ENCODE data around the gene RMND5B.
"Not testable (repeated sequence)": the region's sequence is repeated elsewhere in the genome, so short reads cannot be mapped to it uniquely, and the experiment has no call there.

The RMND5B gene

DNA sequence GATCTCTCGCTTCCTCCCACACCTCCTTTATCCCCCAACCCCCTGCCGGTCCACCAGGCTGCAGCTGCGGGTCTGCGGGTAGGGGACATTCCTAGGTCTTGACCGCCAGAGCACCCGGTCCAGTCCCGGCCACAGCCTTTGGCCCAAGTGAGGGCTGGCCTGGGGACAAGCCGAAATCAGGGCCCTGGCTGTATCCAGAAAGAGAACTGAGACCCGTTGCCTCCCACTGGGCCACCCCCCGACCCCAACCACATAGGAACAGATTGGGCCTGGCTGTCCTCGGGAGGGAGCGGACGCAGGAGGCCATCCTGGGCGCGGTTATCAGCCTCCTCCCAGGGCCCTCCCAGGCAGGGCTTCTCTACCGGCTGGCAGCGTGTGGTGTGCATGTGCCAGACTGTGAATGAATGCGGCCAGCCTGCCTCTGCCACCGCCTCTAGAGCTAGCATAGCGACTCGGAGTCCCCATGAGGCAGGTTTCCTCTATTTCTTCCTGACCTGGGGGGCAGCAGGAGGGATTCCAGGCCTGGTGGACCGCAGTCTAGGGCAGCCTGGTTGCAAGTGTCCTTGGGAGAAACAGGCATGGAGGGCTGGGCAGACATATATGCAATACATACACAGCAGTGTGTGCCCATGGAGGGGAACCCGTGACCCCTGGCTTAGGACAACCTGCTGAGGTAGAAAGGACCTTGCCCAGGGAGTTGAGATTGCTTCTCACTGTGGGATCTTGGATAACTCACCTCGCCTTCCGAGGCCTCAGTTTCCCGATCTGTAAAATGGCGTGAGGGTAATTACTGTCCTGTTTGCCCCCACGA lies 16.3 kb upstream of the RMND5B start:
- peak; percentile 50 for DNase-seq

GRCh38 chr5:178115136-178115813 lies 15.5 kb upstream of the RMND5B start:
- DNase-seq = no peak

DNA sequence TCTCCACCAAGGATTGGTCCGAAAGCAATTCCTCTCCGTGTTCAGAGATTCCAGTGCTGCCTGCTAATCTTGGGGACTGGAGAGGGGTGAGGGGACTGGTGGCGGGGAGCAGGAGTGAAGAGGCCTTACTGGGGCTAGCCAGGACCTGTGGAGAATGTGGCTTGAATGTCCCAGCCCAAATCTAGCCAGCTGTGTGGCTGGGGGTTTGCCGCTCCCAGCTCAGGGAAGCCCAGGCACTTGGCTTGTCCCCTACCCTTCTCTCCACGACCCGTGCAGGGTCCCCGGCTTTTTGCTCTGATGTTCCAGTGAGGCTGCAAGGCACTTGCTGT lies 15.0 kb upstream of the RMND5B start:
- no peak for DNase-seq

- peak; percentile 65 for DNase-seq
Observed at GRCh38 chr5:178116143-178116885, 14.5 kb upstream of the RMND5B start.

- no peak for DNase-seq
Observed at GRCh38 chr5:178117923-178118701, 12.7 kb upstream of the RMND5B start.

- no peak for DNase-seq
Observed at GRCh38 chr5:178119915-178120606, 10.8 kb upstream of the RMND5B start.

DNA sequence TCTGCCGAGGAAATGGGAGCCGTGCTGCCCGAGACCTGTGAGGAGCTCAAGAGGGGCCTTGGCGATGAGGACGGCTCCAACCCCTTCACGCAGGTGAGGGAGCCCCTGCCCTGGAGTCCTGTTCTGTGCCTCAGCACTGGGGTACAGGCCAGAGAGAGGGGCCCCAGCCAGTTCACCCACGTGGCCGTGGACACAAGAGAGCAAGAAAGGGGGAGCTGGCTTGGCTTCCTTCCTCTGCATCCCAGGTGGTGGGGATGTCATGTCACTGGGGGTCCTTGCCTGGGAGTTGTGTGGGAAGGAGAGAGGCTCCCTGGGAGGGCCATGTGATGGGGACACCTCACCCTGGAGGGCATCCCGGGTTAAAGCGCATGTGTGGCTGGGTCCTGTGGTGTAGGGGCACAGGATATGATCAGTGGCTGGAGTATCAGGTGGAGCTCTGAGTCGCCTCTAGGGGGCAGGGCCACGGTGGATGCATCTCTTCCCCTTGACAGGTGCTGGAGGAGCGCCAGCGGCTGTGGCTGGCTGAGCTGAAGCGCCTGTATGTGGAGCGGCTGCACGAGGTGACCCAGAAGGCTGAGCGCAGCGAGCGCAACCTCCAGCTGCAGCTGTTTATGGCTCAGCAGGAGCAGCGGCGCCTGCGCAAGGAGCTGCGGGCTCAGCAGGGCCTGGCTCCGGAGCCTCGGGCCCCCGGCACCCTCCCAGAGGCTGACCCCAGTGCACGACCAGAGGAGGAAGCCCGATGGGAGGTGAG lies 10.0 kb upstream of the RMND5B start:
- DNase-seq = peak; percentile 88

GRCh38 chr5:178121391-178122276 lies 9.2 kb upstream of the RMND5B start:
- DNase-seq = no peak

DNA sequence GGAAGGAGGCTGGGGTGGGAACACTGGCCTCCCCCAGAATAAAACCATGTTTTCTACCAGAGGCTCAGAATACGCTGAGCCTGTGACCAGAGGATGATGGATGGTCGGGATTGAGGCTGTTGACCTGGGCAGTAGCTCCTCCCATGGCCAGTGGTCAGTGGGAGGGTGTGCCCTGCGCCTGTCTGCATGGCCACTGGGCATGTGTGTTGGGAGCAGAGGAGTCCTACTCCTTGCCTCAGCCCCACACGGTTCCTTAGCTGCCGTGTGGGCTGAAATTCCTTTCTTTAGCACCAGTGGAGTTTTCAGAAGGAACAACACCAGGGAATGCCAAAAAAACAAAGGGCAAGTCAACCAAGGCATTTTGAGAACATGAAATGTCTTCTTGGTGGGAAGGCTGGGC lies 8.5 kb upstream of the RMND5B start:
- no peak for DNase-seq

- no peak for DNase-seq
Observed at GRCh38 chr5:178123094-178123965, 7.5 kb upstream of the RMND5B start.

GRCh38 chr5:178123966-178124925 lies 6.6 kb upstream of the RMND5B start:
- no peak for DNase-seq

DNA sequence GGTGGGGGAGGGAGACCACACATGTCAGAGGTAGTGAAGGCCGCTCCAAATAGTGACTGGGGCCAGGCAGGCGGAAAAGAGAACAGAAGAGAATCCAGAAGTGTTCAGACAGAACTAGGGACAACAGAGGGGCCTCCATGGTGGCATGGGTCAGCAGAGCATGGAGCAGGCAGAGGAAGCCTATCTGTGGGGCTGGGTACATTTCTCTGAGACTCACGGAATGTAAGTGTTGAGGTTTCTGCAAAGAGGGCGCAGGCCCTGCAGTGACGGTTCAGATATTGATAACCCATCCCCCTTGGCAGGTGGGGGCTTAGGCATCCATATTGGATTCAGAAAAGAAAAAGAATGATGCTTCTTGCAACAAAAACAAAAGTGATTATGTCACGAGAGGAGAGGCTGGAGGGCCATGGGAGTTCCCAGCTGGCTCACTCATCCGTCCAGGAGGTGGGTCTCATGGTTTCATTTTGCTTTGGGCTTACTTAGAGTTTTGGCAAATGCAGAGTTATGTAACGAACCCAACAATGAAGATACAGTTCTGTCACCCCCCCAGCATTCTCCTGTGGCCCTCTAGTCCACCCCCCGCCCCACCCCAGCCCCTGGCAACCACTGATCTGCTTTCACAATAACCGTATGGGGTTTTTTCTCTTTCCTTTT lies 5.4 kb upstream of the RMND5B start:
- no peak for DNase-seq

DNA sequence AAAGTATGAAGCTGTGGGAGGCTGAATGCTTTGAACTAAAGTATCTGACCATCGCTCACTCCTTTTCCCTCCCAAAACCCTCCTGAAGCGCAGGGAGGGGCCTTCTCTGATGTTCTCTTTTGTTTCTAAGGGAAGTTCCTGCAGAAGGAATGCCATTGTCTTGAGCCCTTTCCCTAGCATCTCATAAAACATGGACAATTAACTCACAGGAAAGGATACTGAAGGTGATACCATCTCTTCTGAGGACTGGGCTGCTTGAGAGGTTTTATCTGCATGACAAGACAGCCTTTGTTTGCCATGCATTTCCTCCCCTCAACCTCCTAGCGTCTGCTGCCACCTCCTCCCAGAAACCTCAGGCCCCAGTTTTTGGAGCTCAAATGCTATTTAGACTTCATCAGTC lies 4.3 kb upstream of the RMND5B start:
- DNase-seq = no peak

- not testable (repeated sequence) for DNase-seq
Observed at GRCh38 chr5:178127300-178128009, 3.4 kb upstream of the RMND5B start.

DNA sequence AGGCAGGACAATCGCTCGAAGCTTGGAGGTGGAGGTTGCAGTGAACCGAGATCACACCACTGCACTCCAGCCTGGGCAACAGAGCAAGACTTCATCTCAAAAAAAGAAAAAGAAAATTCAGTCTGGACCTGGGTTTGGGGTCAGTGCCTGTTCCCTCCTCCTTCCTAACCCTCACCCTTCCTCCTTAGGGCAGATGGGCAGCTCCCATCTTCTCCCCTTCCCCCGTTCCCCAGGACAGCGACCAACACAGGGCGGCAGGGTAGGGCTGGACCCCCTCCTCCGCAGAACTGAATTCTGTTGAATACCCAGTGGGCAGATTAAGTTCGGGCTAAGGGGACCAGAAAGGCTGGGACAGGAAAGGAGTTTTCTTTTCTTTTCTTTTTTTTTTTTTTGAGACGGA lies 1.5 kb upstream of the RMND5B start:
- DNase-seq = no peak

DNA sequence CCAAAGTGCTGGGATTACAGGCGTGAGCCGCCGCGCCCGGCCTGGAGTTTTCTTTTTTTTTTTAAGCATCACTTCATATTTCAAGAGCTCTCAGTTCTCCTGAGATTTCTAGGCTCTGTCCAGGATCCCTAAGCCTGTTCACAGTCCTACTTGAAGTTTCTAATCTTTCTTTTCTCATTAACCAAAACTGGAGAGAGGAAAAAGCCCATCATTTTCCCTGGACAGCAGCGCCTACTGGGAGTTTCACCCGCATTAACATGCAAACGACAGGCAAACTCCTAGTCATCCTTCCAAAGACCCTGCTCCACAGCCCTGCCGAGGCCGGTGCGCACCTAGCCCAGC lies 609 bp upstream of the RMND5B start:
- DNase-seq = not testable (repeated sequence)

GRCh38 chr5:178131446-178131996 lies 707 bp downstream of the RMND5B start:
- DNase-seq = no peak

Measured in activated CD4-positive, alpha-beta T cell treated with anti-CD3 and anti-CD28 coated beads, Interleukin-2, Interleukin-6, amounts not matched to agents 100 ng/mL and 50 ng/mL, durations not matched to agents 16 hours and 8 hours (primary cell).